ENCODE data around the gene CCDC69.

CCDC69 gene

DNA sequence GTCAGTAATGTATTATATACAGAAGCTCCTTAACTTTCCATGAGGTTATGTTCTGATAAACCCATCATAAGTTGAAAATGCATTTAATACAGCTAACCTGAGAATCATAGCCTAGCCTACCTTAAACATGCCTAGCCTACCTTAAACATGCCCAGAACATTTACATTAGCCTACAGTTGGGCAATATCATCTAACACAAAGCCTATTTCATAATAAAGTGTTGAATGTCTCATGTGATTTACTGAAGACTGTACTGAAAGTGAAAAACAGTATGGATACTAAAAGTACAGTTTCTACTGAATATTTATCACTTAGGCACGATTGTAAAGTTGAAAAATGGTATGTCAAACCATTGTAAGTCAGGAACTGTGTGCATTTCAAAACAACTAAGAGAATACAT lies 30.7 kb upstream of the CCDC69 start:
- no peak for TF ChIP-seq JUND (IDR thresholded peaks at IDR 0.05; ENCODE audit: low read depth)
- no peak for DNase-seq (ENCODE audit: low read depth in 1 of 2, low spot score in 1 of 2)
- in situ Hi-C loops (cut with HindIII; ENCODE audit: low pct_unique_long_range_greater_than_20kb, low sequenced_read_pairs) = no loop called here

DNA sequence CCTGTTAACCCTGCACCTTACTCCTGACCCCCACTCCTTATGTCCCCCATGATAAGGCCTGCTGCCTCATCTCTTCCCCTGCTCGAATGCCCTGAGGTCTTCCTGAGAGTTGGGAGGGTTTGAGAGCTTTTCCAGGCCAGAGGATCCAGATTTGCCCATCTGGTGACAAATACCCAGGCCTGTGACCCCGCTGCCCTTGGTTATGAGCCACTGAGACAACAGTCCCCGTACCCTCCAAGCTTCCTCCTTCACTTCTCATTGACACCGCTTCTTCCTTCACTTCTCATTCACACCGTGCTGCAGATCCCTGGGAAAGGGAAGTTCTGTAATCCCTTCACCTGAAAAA lies 29.7 kb upstream of the CCDC69 start:
- TF ChIP-seq JUND (IDR thresholded peaks at IDR 0.05; ENCODE audit: low read depth) = no peak
- in situ Hi-C loops (cut with HindIII; ENCODE audit: low pct_unique_long_range_greater_than_20kb, low sequenced_read_pairs) = no loop called here
- DNase-seq (ENCODE audit: low read depth in 1 of 2, low spot score in 1 of 2) = no peak

DNA sequence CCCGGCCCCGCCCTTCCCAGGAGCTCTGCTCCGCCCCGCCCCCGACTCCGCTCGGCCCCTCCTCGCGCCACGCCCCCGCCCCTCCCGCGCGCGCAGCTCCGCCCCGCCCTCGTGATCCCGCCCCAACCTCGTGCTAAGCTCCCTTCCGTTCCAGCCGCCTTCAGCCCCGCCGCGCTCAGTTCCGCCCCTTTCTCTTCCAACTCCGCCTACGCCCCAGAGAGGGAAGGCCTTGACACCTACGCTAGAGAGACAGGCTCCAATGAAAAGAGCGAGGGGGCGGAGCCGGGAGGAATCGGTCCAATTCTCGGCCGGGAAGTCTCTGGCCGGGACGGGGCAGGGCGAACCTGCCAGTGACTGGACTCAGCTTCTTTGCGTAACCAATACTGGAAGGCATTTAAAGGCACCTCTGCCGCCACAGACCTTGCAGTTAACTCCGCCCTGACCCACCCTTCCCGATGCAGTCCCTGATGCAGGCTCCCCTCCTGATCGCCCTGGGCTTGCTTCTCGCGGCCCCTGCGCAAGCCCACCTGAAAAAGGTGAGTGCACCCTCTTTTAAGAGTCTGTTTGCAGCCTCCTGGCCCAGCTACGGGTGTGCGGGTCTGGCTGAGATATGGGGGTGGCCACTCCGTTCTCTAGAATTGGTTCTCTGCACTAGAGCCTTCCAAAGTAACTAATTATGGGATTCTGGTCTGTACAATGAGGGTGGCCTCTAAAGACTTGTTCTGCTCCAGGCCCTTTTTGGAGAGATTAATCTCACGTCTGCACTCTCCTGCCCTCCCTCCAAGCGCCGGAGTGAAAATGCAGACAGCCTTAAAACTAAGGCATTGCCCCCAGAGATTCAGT lies 29.1 kb upstream of the CCDC69 start, which contains the start of gene GM2A:
Gene GM2A (plus strand): TSS at position 424 of the 843 bp plus-strand sequence. CDS start 32 bp downstream, at position 456.
- TF ChIP-seq JUND (IDR thresholded peaks at IDR 0.05; ENCODE audit: low read depth) = no peak
- DNase-seq (ENCODE audit: low read depth in 1 of 2, low spot score in 1 of 2) = peak; percentile 97 to 100
- in situ Hi-C loops (cut with HindIII; ENCODE audit: low pct_unique_long_range_greater_than_20kb, low sequenced_read_pairs) = no loop called here

DNA sequence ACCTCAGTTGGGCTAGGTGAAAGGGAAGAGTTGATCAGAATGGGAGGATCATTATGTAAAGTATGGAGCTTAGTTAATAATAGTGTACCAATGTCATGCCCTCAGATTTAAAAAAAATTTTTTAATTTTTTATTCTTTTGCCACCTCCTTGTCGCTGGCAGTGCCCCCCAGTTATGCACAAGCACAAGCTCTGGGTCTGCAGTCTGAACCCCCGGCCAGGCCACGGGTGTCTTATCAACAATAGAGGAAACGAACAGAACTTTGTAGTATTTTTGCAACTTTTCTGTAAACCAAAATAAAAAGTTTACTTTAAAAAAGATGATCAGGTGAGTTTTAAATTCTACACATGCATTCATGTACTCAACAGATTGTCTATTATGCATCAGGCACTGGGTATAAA lies 27.7 kb upstream of the CCDC69 start:
- in situ Hi-C loops (cut with HindIII; ENCODE audit: low pct_unique_long_range_greater_than_20kb, low sequenced_read_pairs) = no loop called here
- no peak for TF ChIP-seq JUND (IDR thresholded peaks at IDR 0.05; ENCODE audit: low read depth)
- no peak for DNase-seq (ENCODE audit: low read depth in 1 of 2, low spot score in 1 of 2)

DNA sequence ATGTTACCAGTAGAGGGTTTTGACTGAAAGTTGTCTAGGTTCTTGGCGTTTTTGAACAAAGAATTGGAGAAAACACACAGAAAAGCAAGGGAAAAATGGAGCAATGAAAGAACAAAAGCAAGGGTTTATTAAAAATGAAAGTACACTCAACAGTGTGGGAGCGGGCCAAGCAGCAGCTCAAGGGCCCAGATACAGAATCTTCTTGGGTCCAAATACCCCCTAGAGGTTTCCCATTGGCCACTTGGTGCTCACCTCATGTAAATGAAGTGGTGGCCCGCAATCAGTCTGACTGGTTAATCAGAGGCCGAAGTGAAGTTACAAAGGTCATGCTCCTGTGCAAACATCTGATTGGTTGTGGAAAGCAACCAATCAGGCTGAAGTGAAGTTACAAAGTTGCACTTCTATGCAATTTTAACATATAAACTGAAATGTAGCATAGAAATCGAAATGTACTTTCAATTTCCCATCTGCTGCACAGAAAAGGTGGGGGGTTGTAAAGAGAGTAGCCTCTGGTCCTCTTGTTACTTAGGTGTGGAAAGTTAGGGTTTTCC lies 27.2 kb upstream of the CCDC69 start:
- DNase-seq (ENCODE audit: low read depth in 1 of 2, low spot score in 1 of 2) = no peak
- TF ChIP-seq JUND (IDR thresholded peaks at IDR 0.05; ENCODE audit: low read depth) = no peak
- in situ Hi-C loops (cut with HindIII; ENCODE audit: low pct_unique_long_range_greater_than_20kb, low sequenced_read_pairs) = no loop called here

DNA sequence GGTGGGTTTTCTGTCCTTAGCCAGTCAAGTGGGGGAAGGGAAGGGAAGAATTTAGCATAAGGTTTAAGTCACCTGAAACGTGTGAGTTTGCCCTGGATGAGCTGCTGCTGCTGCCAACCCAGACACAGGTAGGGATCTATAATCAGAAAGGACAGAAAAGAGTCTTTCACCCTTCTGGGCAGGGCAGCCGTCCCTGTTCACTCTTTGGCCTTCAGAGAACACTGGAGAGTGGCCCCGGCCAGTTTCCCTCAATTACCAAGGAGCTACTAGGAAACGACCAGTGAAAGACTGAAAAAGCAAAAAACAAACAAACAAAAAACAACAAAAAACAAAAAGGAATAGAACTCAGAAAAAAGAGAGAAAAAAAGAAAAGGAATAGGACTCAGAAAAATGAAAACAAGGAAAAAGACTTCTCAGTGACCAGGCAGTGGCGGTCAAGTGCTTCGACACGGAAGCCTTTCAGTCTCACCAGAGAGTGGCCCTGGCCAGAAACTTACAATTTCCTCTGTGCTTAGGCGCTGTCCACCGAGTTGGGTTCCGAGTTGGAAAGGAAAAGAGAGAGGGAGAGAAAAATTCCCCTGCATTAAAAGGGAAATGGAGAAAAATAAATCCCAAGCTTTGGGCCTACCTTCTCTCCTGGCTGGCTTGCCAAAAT lies 26.6 kb upstream of the CCDC69 start:
- DNase-seq (ENCODE audit: low read depth in 1 of 2, low spot score in 1 of 2) = peak in 1 of 2 experiments; percentile 43
- TF ChIP-seq JUND (IDR thresholded peaks at IDR 0.05; ENCODE audit: low read depth) = no peak
- in situ Hi-C loops (cut with HindIII; ENCODE audit: low pct_unique_long_range_greater_than_20kb, low sequenced_read_pairs) = no loop called here

DNA sequence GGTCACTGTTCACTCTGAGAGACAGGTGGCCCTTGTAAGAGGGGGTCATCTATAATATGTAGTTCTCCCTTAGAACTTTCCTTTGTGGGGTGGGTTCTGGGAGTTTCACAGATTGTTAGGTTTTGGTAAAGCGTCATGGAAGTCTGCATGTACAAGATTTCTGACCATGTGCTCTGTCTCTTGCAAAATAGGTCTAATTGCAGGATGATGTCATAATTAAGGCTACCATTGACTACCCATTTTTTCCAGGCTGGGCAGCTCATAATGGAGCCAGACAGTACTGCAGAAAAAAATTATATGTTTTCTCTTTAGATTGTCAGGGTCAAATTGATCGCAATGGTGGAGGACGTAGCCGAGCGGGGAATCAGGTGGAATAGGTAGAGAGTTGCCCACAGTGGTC lies 25.4 kb upstream of the CCDC69 start:
- TF ChIP-seq JUND (IDR thresholded peaks at IDR 0.05; ENCODE audit: low read depth) = no peak
- in situ Hi-C loops (cut with HindIII; ENCODE audit: low pct_unique_long_range_greater_than_20kb, low sequenced_read_pairs) = no loop called here
- no peak for DNase-seq (ENCODE audit: low read depth in 1 of 2, low spot score in 1 of 2)

DNA sequence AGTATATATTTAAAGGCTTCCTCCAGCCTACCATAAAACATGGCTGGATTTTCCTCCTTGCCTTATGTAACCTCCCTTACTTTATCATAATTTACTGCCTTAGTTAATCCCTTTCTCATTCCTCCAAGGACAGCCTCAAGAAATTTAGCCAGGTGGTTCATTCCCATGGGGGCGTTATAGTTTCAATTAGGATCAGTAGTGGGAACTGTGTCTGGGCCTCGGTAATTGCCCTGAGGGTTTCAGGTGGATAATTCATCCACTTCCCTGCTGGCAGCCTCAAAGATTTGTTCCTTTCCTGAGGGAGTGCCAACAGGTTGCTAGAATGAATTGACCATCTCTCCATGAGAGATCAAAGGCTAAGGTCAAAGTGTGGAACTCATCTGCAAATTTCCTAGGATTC lies 24.8 kb upstream of the CCDC69 start:
- no peak for DNase-seq (ENCODE audit: low read depth in 1 of 2, low spot score in 1 of 2)
- in situ Hi-C loops (cut with HindIII; ENCODE audit: low pct_unique_long_range_greater_than_20kb, low sequenced_read_pairs) = no loop called here
- TF ChIP-seq JUND (IDR thresholded peaks at IDR 0.05; ENCODE audit: low read depth) = no peak

DNA sequence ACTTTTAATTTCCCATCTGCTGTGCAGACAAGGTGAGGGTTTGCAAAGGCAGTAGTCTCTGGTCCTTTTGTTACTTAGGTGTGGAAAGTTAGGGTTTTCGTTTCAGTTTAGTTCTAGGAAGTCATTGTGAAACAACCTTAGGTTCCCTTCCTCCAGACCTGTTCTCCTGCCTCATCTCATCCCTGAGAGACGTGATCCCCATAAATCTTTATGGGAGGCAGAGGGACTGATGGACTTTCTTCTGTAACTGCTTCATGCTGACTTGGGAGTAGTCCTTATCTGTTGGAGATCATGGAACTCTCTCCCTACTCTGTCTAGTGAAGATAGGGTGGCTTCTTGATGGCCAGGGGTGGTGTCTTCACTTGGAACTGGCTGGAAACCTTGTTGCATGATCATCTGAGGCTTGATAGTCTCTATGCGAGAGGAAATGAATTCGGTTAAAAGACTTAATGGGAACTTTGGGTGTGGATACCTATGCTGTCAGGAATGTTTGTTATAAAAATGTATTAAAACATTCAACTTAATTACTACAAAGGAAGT lies 21.9 kb upstream of the CCDC69 start:
- TF ChIP-seq JUND (IDR thresholded peaks at IDR 0.05; ENCODE audit: low read depth) = no peak
- in situ Hi-C loops (cut with HindIII; ENCODE audit: low pct_unique_long_range_greater_than_20kb, low sequenced_read_pairs) = no loop called here
- no peak for DNase-seq (ENCODE audit: low read depth in 1 of 2, low spot score in 1 of 2)

DNA sequence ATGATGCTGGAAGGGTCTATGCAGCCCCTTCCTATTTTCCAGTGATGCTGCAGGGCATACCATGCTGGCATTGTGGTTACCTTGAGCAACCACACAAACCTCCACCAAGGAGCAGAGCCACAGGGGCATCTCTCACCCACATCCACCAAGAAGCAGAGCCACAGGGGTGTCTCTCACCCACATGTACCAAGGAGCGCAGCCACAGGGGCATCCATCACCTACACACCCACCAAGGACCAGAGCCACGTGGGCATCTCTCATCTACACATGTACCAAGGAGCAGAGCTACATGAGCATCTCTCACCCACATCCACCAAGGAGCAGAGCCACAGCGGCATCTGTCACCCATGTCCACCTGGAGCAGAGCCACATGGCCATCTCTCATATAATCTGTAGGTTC lies 20.3 kb upstream of the CCDC69 start:
- no peak for TF ChIP-seq JUND (IDR thresholded peaks at IDR 0.05; ENCODE audit: low read depth)
- in situ Hi-C loops (cut with HindIII; ENCODE audit: low pct_unique_long_range_greater_than_20kb, low sequenced_read_pairs) = no loop called here

DNA sequence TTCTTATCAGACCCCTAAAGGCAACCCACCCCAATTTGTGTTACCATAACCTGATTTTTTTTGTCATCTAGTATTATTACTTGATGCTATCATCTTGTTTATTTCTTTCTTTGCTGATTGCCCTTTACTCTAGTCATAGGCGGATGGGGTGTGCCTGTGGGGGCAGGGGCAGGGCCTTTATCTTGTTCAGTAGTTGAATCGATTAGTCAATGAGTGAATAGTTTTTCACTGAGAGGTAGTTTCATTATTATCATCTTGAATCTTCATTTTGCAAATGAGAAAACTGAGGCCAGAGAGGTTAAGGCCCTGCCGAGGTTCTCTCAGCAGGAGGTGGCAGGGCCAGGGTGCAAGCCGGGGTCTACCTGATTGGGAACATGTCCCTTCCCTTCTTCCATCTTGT lies 19.7 kb upstream of the CCDC69 start:
- in situ Hi-C loops (cut with HindIII; ENCODE audit: low pct_unique_long_range_greater_than_20kb, low sequenced_read_pairs) = no loop called here
- TF ChIP-seq JUND (IDR thresholded peaks at IDR 0.05; ENCODE audit: low read depth) = no peak

More for the DNA sequence above, 20.3 kb upstream of the CCDC69 start:
- DNase-seq (ENCODE audit: low read depth in 1 of 2, low spot score in 1 of 2) = no peak

DNA sequence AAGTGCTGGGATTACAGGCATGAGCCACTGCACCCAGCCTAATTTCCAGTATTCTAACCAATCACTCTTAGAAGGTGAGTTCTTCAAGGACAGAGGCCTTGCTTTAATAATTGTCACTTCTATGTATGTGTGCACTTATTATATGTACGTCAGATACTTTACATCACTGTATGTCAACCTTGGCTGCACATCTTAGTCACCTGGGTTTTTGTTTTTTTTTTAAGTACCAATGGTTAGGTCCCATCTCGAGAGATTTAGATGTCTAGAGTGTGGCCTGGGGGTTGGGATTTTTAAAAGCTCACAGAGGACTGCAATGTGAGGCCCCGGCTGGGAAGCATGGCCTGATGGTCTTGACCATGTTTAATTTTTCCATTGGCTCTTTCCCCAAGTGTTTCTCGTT lies 19.2 kb upstream of the CCDC69 start:
- no peak for TF ChIP-seq JUND (IDR thresholded peaks at IDR 0.05; ENCODE audit: low read depth)
- in situ Hi-C loops (cut with HindIII; ENCODE audit: low pct_unique_long_range_greater_than_20kb, low sequenced_read_pairs) = no loop called here
- no peak for DNase-seq (ENCODE audit: low read depth in 1 of 2, low spot score in 1 of 2)

More for the DNA sequence above, 19.7 kb upstream of the CCDC69 start:
- no peak for DNase-seq (ENCODE audit: low read depth in 1 of 2, low spot score in 1 of 2)
